IPS-18c (cell line): Measurements from ENCODE around the gene ZSCAN9.

ENCODE experiments used
- H3K4me3 ChIP-seq: 2 replicates; pipeline ENCODE4 v1.7.0; 2013; ENCODE audit warnings: low read depth, mild to moderate bottlenecking, low read length, moderate library complexity; ENCODE audit not compliant: insufficient read depth
- H3K9me3 ChIP-seq: one replicate; pipeline ENCODE4 v1.6.1; 2013; ENCODE audit warnings: mild to moderate bottlenecking, low read length, moderate library complexity; ENCODE audit not compliant: control insufficient read depth, insufficient read depth

The ZSCAN9 gene

GRCh38 chr6:28217890-28218289 is 7.2 kb upstream of the ZSCAN9 start:
- peak overlapping the region; percentile 38; the same call in 1 of the 2 replicates for H3K4me3 ChIP-seq
- no peaks in the 10 kb centered on the region for H3K9me3 ChIP-seq

DNA sequence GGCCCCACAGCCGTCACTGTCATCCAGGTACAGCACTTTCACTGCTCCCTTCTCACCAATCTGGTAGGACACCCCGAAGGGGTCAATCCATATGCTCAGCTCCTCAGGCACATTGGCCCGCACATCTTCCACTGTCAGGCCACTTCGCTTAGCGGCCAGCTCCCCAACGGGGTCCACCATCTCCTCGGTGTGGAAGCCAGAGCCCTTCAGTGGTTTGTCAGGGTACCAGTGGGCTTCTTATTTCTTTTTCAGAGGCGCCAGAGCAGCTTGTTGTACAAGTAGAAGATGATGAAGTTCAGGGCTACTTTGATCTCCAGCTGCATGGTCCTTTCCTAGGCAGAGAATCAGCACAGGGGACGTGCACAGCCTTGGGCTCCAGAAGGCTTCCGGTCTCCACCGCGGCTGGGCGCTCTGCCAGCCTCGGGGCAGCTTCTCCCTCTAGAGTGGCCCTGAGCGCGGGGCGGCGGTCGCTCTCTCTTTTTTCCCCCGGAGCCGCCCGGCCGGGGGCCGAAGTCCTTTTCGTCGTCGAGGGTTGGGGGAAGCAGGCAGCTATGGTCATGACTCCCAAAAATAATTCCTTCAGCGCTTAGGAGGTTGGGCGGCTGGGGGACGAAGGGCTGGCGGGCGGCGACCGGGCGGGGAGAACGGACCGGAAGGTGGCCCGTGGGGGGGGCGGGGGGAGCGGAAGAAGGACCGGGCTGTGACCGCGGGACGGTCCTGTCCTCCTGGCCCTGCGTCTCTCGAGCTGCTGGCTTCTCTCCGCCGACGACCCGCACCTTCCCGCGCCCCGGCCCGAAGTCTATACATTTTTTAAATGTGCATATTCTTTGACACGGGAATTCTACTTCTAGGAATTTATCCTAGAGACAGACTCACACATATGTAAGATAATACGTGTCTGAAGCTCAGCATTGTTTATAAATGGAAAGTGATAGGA is 6.5 kb upstream of the ZSCAN9 start:
- peak overlapping the region; percentile 38 for H3K4me3 ChIP-seq

GRCh38 chr6:28220257-28221133 is 4.6 kb upstream of the ZSCAN9 start:
- Histone ChIP-seq H3K9me3 (no peaks in the 10 kb centered on the region), H3K4me3 (no peak overlapping the region)

More for the DNA sequence above, 6.5 kb upstream of the ZSCAN9 start:
- H3K9me3 ChIP-seq: no peaks in the 10 kb centered on the region

GRCh38 chr6:28224131-28225055 is 682 bp upstream of the ZSCAN9 start:
- peak overlapping the region; percentile 95; the same call in 1 of the 2 replicates for H3K4me3 ChIP-seq
- H3K9me3 ChIP-seq: peaks cover 2% of the 10 kb centered on the region

DNA sequence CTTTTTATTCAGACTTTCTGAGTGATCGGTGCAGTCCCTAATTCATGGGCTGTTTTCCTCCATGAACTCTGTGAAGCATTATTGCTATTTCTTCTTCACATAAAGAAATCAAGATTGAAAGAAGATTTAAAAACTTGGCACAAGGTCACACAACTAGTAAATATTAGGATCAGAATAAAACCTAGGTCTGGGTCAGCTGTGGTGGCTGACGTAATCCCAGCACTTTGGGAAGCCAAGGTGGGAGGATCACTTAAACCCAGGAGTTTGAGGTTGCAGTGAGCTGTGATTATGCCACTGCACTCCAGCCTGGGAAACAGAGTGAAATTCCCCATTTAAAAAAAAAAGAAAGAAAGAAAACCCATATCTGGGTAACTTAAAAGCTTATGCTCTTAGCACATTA is 1.4 kb downstream of the ZSCAN9 start:
- Histone ChIP-seq H3K4me3 (no peak overlapping the region), H3K9me3 (peaks cover 2% of the 10 kb centered on the region)

- Histone ChIP-seq H3K4me3 (no peak overlapping the region), H3K9me3 (peaks cover 4% of the 10 kb centered on the region)
Observed at GRCh38 chr6:28232785-28233184, 7.7 kb downstream of the ZSCAN9 start.

DNA sequence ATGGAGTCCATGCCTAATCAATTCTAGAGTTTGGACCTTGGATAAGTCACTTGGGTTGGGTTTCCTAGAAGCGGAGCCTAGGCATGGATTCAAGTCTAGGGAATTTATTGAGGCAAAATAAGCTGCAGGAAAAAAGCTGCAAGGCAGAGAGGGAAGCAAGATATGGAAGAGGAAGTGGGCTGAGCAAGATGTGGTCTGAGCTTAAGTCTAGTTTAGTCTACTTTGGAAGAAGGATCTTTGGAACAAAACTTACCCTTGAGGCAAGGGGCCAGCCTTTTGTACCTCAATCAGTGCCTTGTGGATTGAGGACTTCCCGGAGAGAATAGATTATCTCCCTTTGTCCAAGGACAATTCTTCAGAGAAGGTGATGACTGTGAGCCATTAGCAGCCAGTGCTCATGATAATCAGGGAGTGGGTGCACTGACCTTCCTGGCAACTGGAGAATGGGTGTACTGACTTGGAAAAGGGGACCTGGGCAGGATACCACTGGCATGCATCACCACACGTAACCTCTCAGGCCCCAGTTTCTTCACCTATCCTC is 10.9 kb downstream of the ZSCAN9 start:
- H3K4me3 ChIP-seq: no peak overlapping the region
- H3K9me3 ChIP-seq: peaks cover 6% of the 10 kb centered on the region

- Histone ChIP-seq H3K4me3 (no peak overlapping the region), H3K9me3 (peaks cover 6% of the 10 kb centered on the region)
Observed at GRCh38 chr6:28239636-28240035, 14.6 kb downstream of the ZSCAN9 start.

- no peak overlapping the region for H3K4me3 ChIP-seq
- peaks cover 6% of the 10 kb centered on the region for H3K9me3 ChIP-seq
Observed at GRCh38 chr6:28240471-28240870, 15.4 kb downstream of the ZSCAN9 start.

- H3K9me3 ChIP-seq: peaks cover 2% of the 10 kb centered on the region
- H3K4me3 ChIP-seq: no peak overlapping the region
Observed at GRCh38 chr6:28243946-28244345, 18.9 kb downstream of the ZSCAN9 start.

DNA sequence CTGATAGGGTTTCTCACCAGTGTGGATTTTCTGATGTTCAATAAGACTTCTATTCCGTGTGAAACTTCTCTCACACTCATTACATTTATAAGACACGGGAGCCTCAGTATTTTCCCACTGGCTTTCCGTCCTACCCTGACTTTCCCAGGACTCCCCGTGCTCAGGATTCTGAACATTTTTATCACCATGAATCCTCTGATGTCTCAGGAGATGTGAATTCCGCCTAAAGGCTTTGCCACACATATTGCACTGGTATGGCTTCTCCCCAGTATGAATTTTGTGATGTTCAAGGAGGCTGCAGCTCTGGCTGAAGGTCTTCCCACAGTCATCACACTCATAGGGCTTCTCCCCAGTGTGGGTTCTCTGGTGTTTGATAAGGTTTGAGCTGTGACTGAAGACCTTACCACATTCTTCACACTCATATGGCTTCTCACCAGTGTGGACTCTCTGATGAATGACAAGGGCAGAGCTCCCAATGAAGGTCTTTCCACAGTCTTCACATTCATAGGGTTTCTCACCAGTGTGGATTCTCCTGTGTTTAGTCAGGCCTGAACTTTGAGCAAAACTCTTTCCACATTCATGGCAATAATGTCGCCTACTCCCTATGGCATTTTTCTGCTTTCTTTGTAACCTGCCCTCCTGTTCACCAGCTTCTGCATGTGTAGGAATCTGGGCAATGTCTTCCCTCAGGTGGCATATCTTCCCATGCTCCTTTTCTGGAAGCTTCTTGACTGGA is 20.3 kb downstream of the ZSCAN9 start:
- Histone ChIP-seq H3K9me3 (peaks cover 2% of the 10 kb centered on the region), H3K4me3 (no peak overlapping the region)

GRCh38 chr6:28248916-28249315 is 23.8 kb downstream of the ZSCAN9 start:
- no peak overlapping the region for H3K4me3 ChIP-seq

GRCh38 chr6:28250747-28251146 is 25.7 kb downstream of the ZSCAN9 start:
- no peaks in the 10 kb centered on the region for H3K9me3 ChIP-seq
- no peak overlapping the region for H3K4me3 ChIP-seq

More at GRCh38 chr6:28248916-28249315, 23.8 kb downstream of the ZSCAN9 start:
- H3K9me3 ChIP-seq: no peaks in the 10 kb centered on the region

DNA sequence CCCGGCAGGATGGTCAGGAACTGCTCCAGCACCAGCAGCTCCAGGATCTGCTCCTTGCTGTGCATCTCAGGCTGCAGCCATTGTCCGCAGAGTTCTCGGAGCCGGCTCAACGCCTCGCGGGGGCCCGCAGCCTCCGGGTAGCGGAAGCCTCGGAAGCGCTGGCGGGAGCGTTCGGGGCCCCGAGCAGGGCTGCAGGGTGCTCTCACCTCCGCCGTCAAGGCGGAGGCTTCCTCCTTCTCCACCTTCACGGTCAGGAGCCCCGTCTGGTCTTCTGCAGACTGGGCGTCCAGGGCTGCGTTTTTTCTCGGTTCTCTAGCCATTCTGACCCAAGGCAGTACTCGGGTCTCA is 26.6 kb downstream of the ZSCAN9 start:
- Histone ChIP-seq H3K9me3 (no peaks in the 10 kb centered on the region), H3K4me3 (peak overlapping the region; percentile 96)

- peak within 1 kb of the TSS; percentile 96 for H3K4me3 ChIP-seq
Observed at GRCh38 chr6:28252009-28252975, 27.2 kb downstream of the ZSCAN9 start, which contains the start of gene ZKSCAN4. Gene ZKSCAN4 (minus strand): TSS chr6:28252269. CDS start chr6:28251980, 289 bp downstream.

More at GRCh38 chr6:28252009-28252975, 27.2 kb downstream of the ZSCAN9 start, which contains the start of gene ZKSCAN4:
- H3K9me3 ChIP-seq: no peaks in the 10 kb centered on the region
